ENCODE data around the gene SLC19A3.
"Not testable (repeated sequence)": the region's sequence is repeated elsewhere in the genome, so short reads cannot be mapped to it uniquely, and the experiment has no call there.

The SLC19A3 gene

DNA sequence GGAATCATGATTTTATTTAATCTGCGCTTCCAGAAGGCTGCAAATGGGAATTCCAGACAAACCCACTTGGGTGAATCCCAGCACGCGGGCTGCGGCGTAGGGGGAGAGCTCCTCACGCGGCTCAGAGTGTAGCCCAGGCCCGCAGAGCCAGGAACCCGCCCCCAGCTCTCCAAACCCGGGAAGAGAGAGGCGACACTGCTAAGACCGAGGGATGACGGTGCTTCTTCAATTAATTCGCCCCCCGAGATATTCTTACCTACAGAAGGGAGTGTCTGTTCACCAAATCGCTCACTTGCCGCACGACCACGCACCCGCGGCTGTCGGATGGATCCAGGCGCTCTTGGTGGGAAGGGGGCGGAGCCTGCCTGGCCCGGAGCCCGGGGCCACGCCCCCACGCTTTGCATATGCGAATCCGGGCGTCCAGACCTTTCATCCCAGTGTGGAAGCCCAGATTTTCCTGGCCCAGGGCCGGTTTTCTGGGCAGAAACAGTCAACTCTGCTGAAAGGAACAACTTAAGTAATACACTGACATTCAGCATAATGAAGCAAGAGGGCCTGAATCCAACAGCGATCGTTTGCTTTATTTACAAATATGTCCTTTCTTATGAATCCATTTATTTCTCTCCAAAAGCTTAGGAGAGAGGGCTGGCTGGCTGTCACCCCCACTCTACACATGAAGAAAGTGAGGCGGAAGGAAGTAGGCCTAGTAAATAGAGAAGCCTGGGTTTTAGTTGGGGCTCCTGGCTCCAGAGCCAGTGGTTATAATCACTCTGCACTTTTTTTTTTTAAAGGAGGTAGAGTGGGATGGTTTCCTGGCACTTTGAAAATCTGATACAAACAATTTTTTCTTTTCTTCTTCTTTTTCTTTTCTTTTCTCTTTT lies at the start of gene SLC19A3:
Gene SLC19A3, minus strand, starts transcription at position 342 of the 881 bp plus-strand sequence. CDS start 15,710 bp downstream, outside the sequence.
- no peak for DNase-seq (ENCODE audit: low read depth)

DNA sequence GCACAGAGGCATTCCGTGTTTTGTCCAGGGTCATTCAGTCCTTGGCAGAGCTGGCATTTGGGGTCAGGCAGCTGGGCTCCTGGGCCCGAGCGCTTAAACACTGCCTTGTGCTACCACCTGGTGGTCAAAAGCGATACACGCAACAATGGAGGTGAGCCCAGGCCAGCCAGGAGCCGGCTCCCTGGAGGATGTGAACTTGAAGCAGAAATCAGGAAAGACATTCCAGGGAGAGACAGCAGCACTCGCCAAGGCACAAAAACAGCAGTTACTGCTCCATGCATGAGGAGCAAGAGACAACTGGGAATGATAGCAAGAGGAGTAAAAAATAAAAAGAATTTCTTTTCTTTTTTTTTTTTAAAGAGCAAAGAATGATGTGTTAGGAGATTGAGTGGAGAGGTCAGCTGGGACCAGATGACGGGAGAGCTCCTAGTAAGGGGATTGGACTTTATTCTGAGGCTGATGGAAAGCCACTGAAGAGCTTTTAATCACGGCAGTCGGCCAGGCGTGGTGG lies 48.6 kb upstream of the SLC19A3 start:
- peak; percentile 38 for DNase-seq (ENCODE audit: low read depth)

DNA sequence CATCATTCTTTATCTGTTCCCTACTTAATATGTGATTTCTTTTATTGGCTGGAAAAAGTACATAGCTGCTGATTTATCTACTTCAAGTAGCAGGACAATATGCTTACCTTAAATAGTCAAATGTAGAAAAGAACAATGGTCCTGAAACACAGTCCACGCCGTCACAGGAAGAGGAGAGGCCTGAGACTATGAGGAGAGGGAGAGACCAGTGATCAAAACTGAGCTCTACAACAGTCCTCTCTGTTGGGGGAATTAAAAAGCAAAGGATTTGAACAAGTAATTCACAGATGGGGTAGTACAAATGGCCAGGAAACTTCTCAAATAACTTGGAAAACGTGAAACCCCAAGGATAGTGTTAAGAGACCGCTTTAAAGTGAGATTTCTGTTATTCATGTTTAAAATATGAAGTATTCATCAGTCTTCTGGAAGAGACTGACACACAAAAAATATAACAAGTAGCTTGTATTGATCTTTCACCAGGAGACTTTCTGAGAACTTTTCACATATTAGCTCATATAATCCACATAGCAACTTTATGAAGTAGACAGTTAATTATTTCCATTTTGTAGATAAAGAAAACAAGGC lies 48.1 kb upstream of the SLC19A3 start:
- DNase-seq (ENCODE audit: low read depth) = no peak

GRCh38 chr2:227761740-227762476 lies 44.1 kb upstream of the SLC19A3 start:
- no peak for DNase-seq (ENCODE audit: low read depth)

GRCh38 chr2:227759411-227760118 lies 41.7 kb upstream of the SLC19A3 start:
- DNase-seq (ENCODE audit: low read depth) = no peak

- not testable (repeated sequence) for DNase-seq (ENCODE audit: low read depth)
Observed at GRCh38 chr2:227756261-227756660, 38.4 kb upstream of the SLC19A3 start.

DNA sequence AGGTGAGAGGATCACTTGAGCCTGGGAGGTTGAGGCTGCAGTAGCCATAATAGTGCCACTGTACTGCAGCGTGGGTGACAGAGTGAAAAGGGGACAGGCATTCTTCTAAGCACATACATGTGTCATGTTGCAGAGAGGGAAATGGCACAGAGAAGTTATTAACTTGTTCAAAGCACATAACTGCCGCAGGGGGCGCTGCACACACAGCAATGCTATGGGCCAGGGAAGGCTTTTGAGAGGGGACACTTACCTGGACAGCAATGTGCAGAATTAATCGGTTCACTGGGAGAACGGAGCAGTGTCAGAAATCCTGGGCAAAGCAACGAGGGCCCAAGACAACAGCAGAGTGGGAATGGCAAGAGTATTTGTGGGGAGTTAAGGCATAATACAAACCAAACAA lies 30.3 kb upstream of the SLC19A3 start:
- DNase-seq (ENCODE audit: low read depth) = no peak

GRCh38 chr2:227745594-227745993 lies 27.8 kb upstream of the SLC19A3 start, which contains the start of gene SCYGR8:
Gene SCYGR8 (plus strand): TSS chr2:227745894. CDS start chr2:227745894, 0 bp downstream.
- no peak for DNase-seq (ENCODE audit: low read depth)

DNA sequence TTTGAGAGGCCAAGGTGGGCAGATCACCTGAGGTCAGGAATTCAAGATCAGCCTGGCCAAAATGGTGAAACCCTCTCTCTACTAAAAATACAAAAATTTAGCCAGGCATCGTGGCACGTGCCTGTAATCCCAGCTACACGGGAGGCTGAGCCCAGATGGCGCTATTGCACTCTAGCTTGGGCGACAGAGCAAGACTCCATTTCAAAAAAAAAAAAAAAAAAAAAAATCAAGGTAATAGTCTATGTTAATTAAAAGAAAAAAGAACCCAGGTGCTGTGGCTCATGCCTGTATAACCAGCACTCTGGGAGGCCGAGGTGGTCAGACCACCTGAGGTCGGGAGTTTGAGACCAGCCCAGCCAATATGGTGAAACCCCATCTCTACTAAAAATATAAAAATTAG lies 22.9 kb upstream of the SLC19A3 start:
- DNase-seq (ENCODE audit: low read depth) = not testable (repeated sequence)

- no peak for DNase-seq (ENCODE audit: low read depth)
Observed at GRCh38 chr2:227739351-227739750, 21.5 kb upstream of the SLC19A3 start.

- DNase-seq (ENCODE audit: low read depth) = no peak
Observed at GRCh38 chr2:227728035-227728434, 10.2 kb upstream of the SLC19A3 start, which contains the start of gene SCYGR7. Gene SCYGR7 (plus strand): TSS chr2:227728335. CDS start chr2:227728335, 0 bp downstream.

- DNase-seq (ENCODE audit: low read depth) = no peak
Observed at GRCh38 chr2:227724394-227725039, 6.7 kb upstream of the SLC19A3 start, which contains the start of gene SCYGR6. Gene SCYGR6 (minus strand): TSS chr2:227724757. CDS start chr2:227724757, 0 bp downstream.

GRCh38 chr2:227722821-227723220 lies 5.0 kb upstream of the SLC19A3 start:
- DNase-seq (ENCODE audit: low read depth) = not testable (repeated sequence)

GRCh38 chr2:227720680-227721079 lies 2.9 kb upstream of the SLC19A3 start:
- no peak for DNase-seq (ENCODE audit: low read depth)

DNA sequence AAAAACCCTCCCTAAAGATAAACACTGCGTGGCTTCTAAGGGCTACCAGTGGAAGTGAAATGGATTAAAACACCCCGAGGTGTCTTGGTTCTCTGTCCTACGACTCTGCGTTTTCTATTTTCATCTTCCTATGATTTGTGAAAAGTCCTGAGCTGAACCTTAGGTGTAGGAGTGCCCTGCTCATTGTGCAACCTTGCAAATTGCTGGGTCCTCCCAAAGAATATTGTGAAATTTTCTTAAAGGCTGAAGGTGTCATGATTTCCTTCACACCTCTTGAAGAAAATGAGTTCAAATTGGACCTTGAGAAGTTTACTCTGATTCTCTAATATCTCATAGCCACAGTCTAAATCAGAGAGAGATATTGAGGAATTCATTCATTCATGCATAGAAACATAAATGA lies 1.8 kb upstream of the SLC19A3 start:
- DNase-seq (ENCODE audit: low read depth) = no peak

- no peak for DNase-seq (ENCODE audit: low read depth)
Observed at GRCh38 chr2:227716501-227716900, 1.3 kb downstream of the SLC19A3 start.

DNA sequence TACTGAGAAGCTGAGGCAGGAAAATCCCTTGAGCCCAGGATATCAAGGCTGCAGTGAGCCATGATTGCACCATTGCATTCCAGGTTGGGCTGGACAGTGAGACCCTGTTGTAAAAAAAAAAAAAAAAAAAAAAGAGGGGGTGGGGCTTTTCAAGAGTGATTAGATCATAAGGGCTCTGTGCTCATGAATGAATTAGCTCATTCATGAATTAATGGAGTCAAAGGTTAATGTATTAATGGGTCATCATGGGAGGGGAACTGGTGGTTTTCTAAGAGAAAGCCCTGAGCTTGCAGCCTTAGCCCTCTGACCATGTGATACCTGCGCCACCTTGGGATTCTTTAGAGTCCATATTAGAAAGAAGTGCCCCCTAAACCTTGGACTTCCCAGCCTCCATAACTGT lies 4.5 kb downstream of the SLC19A3 start:
- DNase-seq (ENCODE audit: low read depth) = no peak

DNA sequence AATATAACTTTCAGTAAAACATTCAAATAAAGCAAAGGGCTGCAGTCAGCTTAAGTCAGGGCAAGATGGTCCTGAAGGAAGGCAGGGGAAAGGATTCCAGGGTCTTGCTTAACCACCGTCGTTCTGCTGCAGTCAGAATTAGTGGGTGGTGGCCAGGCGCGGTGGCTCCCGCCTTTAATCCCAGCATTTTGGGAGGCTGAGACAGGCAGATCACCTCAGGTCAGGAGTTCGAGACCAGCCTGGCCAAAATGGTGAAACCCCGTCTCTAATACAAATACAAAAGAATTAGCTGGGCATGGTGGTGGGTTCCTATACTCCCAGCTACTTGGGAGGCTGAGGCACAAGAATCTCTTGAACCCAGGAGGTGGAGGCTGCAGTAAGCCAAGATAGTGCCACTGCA lies 6.8 kb downstream of the SLC19A3 start:
- DNase-seq (ENCODE audit: low read depth) = no peak

GRCh38 chr2:227707390-227707789 lies 10.4 kb downstream of the SLC19A3 start:
- DNase-seq (ENCODE audit: low read depth) = no peak

- no peak for DNase-seq (ENCODE audit: low read depth)
Observed at GRCh38 chr2:227706859-227707258, 11.0 kb downstream of the SLC19A3 start.

GRCh38 chr2:227703961-227704360 lies 13.9 kb downstream of the SLC19A3 start:
- DNase-seq (ENCODE audit: low read depth) = no peak
